Activated CD4-positive, CD25-positive, alpha-beta regulatory T cell treated with anti-CD3 and anti-CD28 coated beads, Interleukin-2, amount 50 U/mL, for 16 hours (primary cell): ENCODE data around the gene ACVR2A.

Experiments used
- DNase-seq: peaks from one replicate; pipeline ENCODE4 v3.0.0-alpha.2; 2020; ENCODE audit warnings: low read depth, low spot score

ACVR2A gene

DNA sequence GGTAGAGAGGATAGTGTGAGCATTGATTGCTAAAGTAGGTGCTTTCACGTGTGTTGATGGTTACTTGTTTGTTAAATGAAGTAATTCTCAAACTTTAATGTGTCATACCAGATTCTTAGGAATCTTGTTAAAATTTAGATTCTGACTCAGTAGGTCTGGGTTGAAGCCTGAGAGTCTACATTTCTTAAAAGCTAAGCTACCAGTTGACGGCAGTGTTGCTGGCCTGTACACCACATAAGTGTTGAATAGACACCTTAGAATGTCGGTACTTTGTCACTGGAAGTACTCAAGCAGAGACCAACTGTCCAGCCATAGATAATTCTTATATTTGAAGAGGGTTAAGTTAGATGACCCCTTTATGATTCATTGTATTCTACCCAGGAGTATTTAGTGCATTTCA is 79.8 kb downstream of the ACVR2A start:
- DNase-seq = no peak

DNA sequence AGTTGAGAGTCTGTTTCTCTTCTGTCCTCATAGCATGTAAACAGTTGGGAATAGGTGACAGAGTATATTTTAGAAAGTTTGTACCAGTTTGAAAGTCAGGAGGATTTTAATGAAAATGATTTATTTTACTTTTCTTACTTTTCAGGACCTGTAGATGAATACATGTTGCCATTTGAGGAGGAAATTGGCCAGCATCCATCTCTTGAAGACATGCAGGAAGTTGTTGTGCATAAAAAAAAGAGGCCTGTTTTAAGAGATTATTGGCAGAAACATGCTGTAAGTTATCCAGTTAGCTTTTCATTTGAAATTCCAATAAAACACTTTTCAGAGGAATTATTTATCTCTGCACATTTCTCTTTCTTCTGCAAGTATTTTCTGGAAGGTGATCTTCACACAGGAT is 81.1 kb downstream of the ACVR2A start:
- no peak for DNase-seq

DNA sequence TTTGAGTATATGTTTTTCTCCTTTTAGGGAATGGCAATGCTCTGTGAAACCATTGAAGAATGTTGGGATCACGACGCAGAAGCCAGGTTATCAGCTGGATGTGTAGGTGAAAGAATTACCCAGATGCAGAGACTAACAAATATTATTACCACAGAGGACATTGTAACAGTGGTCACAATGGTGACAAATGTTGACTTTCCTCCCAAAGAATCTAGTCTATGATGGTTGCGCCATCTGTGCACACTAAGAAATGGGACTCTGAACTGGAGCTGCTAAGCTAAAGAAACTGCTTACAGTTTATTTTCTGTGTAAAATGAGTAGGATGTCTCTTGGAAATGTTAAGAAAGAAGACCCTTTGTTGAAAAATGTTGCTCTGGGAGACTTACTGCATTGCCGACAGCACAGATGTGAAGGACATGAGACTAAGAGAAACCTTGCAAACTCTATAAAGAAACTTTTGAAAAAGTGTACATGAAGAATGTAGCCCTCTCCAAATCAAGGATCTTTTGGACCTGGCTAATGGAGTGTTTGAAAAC is 82.3 kb downstream of the ACVR2A start:
- DNase-seq = no peak

DNA sequence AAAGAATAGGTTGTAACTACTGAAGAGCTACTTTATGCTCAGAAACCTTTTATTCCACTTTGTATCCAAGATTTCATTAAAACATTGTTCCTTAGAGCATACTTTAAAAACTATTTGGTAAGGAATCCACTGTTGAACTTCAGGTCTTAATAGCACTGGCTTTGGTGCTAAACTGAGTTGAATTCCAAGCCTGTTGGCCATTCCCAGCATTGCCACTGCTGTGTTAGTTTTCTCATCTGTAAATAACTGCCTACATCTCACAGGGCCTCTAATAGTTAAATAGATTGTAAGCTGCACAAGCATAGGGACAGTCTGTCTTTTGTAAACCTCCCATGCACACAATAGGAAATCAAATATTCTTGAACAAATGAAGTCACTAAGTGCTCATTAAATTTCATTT is 89.1 kb downstream of the ACVR2A start:
- no peak for DNase-seq

- no peak for DNase-seq
Observed at GRCh38 chr2:147934881-147935620, 90.2 kb downstream of the ACVR2A start.

GRCh38 chr2:147937744-147938349 is 93.0 kb downstream of the ACVR2A start:
- no peak for DNase-seq

GRCh38 chr2:147939313-147939712 is 94.5 kb downstream of the ACVR2A start:
- DNase-seq = no peak

DNA sequence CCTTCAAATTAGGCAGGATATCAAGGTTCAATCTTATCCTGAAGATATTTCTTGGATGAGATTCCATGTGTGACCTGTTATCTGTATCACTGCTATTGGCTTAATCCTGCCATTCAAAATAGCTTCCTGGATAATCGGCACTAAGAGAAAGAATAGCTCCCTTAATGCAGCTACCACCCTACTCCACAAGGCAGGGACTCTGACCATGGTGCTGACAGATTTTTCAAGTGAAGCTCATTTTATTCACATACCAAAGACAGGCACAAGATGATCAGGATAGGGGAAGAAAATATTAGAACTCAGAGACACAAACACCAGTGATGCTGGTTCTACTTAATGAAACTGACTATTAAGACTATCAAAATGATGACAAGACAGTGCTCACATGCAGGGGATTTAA is 100.8 kb downstream of the ACVR2A start:
- DNase-seq = no peak

DNA sequence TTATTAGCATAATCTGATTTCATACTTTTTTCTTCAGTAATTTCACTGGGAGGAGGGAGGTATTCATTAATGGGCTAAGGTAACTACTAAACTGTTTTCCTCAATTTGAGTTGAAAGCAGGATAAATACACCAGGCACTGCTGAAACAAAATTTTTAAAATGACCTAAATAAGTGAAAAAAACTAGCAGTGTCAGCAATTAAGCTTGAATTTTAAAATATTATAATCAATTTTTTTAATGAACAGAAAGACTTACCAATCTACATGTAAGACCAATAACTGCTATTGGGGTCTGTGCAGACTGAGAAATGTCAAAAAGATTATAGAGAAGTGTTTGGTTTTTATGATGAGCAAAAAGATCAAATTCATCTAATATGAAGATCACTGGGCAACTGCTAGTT is 107.3 kb downstream of the ACVR2A start:
- DNase-seq = no peak

DNA sequence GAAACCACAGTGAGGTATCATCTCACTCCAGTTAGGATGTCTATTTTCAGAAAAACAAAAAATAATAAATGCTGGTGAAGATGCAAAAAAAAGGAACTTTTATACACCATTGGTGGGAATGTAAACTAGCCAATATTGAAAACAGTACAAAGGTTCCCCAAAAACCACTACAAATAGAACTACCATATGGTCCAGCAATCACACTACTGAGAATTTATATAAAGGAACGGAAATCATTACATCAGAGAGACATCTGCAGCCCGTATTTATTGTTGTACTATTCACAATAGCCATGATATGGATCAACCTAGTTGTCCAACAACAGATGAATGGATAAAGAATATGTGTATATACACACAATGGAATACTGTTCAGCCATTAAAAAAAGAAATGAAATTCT is 123.7 kb downstream of the ACVR2A start:
- no peak for DNase-seq

- no peak for DNase-seq
Observed at GRCh38 chr2:147976102-147976501, 131.3 kb downstream of the ACVR2A start.

- no peak for DNase-seq
Observed at GRCh38 chr2:147977679-147978078, 132.8 kb downstream of the ACVR2A start.
